ENCODE data around the gene TNRC6B.

DNA sequence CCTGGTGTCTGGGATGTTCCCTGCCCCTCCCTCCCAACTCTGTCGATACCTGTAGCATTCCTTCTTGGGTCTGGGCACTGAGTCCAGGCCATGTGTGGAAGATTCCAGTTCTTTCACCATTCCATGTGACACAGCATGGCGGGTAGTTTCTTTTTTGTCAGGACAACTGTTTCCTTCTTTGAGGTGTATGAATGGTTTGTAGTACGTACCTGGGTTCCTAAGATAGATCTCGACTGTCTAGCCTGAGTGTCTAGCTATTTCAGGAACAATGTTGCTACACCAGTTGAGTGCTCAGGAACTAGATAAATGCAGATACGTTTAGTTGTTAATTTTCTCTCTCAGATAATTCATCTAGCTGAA, 43.3 kb downstream of the TNRC6B start:
- TF ChIP-seq, protein P1, sequence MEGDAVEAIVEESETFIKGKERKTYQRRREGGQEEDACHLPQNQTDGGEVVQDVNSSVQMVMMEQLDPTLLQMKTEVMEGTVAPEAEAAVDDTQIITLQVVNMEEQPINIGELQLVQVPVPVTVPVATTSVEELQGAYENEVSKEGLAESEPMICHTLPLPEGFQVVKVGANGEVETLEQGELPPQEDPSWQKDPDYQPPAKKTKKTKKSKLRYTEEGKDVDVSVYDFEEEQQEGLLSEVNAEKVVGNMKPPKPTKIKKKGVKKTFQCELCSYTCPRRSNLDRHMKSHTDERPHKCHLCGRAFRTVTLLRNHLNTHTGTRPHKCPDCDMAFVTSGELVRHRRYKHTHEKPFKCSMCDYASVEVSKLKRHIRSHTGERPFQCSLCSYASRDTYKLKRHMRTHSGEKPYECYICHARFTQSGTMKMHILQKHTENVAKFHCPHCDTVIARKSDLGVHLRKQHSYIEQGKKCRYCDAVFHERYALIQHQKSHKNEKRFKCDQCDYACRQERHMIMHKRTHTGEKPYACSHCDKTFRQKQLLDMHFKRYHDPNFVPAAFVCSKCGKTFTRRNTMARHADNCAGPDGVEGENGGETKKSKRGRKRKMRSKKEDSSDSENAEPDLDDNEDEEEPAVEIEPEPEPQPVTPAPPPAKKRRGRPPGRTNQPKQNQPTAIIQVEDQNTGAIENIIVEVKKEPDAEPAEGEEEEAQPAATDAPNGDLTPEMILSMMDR (IDR thresholded peaks at IDR 0.05; ENCODE audit: insufficient read depth, low read depth, low read length) = no peak
- no peak for TF ChIP-seq EZH2 (IDR thresholded peaks at IDR 0.05; ENCODE audit: insufficient read depth, low read length)

All from astrocyte (in vitro differentiated cells and primary cell).